SK-N-DZ (cell line): ENCODE measurements around the gene KIAA1210.
A peak's percentile ranks its signal among the peaks of the same experiment; 100 is the strongest.

ENCODE experiments used
- DNase-seq: peaks from one replicate; pipeline ENCODE4 v3.0.0-alpha.2; 2015; ENCODE audit warnings: low spot score

The KIAA1210 gene

GRCh38 chrX:119093991-119094735, 33.4 kb downstream of the KIAA1210 start:
- DNase-seq = no peak

DNA sequence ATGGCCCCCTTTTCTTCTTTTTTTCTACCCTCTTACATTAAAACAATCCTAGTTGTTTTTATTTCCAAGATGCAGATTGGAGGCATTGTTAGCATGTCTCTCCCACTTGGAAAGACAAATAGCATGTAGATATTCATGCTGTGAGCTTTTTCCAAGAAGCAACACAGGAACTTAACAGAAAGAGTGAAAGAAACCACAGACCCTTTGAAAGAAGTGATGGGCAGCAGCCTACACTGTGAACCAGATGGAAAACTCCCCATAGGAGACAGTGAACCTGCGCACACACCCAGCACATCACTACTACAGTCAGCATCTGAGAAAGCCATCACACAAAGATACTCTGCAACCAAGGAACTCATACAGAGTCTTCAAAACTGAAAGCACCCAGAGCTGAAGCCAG, 37.0 kb downstream of the KIAA1210 start:
- DNase-seq = no peak

GRCh38 chrX:119089619-119090018, 38.0 kb downstream of the KIAA1210 start:
- no peak for DNase-seq

GRCh38 chrX:119087121-119087520, 40.5 kb downstream of the KIAA1210 start:
- no peak for DNase-seq

DNA sequence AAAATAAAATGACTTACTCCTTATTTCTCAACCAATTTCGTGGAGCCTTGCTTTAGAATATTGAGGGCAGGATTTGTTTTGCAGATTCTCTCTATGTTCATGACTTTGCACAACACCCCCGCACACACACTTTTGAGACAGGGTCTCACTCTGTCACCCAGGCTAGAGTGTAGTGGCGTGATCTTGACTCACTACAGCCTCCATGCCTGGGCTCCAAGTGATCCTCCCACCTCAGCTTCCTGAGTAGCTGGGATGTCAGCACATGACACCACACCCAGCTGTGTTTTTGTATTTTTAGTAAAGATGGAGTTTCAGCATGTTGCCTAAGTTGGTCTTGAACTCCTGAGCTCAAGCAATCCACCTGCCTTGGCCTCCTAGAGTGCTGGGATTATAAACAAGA, 42.8 kb downstream of the KIAA1210 start:
- DNase-seq = no peak

GRCh38 chrX:119082278-119082677, 45.3 kb downstream of the KIAA1210 start:
- DNase-seq = no peak

GRCh38 chrX:119075270-119076025, 52.2 kb downstream of the KIAA1210 start:
- DNase-seq = no peak

DNA sequence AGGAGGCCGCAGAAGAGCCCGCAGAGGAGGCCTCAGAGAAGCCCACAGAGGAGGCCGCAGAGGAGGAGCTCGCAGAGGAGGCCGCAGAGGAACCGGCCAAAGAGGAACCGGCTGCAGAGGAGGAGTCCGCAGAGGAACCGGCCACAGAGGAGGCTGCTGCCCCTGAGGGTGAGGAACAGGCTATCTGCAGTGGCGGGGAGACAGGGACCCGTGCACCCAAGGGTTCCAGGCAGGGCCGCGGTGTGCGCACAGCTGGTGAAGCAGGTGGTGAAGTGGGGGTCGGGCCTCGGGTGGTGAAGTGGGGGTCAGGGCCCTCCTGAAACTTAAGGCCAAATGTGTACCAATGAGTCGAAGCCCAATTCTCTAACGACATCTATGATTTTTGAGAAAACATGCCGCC, 53.7 kb downstream of the KIAA1210 start:
- DNase-seq = no peak

GRCh38 chrX:119073200-119073905, 54.3 kb downstream of the KIAA1210 start:
- DNase-seq = no peak

DNA sequence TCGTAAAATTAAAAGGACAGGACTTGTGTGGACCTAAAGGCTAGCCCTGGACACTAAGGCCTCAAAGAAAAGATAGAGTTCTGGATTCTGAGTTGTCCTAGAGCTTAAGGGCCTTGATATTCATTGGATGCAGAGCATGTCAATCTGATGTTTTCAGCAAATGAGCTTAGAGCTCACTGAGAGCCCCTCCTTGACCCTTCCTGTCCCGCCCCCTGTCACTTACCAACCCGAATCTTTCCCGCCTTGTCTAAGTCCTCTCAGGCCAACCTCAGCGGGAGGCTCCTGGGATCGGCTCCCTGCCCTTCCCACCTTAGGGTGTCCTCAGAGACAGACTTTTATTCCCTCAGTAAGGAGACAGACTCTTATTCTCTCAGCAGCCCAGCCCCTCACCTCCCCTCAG, 54.9 kb downstream of the KIAA1210 start, which contains the start of gene CT47C1:
TSS of gene CT47C1 (plus strand) at position 250 of the 400 bp plus-strand sequence. CDS start 233 bp downstream, outside the sequence.
- no peak for DNase-seq

GRCh38 chrX:119071381-119071780, 56.2 kb downstream of the KIAA1210 start:
- DNase-seq = no peak

DNA sequence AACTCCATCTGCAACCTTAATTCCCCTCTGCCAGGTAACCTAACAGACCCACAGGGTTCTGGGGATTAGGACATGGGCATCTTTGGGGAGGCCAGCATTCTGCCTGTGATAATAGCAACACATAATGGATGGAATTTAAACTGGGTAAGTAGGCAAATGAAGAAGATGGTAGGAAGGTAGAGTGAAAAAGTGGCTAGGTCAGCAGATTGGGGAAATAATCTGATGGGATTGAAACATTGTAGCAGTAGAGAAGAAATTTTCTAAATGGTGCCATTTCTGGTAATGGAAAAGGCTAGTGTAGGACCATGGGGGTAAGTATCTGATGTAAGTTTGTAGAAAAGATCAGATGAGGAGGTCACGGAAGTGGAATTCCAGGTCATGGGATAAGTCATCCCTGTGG, 57.9 kb downstream of the KIAA1210 start:
- no peak for DNase-seq

DNA sequence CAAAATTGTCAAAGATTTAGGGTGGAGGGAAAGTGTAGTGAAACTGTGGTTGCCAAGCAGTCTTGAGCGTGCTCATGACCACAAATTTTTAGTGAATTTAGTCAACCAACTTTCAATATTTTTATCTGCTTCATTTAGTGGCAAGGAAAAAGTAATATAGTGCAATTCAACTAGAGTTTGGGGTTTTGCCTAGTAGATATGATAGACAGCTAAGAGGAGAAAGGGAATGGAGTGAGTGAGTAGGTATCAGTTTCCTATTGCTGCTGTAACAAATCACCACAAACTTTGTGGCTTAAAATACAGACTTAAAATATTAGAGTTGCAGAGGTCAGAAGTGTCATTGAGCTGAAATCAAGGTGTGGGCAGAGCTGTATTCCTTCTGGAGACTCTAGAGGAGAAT, 58.5 kb downstream of the KIAA1210 start:
- no peak for DNase-seq

DNA sequence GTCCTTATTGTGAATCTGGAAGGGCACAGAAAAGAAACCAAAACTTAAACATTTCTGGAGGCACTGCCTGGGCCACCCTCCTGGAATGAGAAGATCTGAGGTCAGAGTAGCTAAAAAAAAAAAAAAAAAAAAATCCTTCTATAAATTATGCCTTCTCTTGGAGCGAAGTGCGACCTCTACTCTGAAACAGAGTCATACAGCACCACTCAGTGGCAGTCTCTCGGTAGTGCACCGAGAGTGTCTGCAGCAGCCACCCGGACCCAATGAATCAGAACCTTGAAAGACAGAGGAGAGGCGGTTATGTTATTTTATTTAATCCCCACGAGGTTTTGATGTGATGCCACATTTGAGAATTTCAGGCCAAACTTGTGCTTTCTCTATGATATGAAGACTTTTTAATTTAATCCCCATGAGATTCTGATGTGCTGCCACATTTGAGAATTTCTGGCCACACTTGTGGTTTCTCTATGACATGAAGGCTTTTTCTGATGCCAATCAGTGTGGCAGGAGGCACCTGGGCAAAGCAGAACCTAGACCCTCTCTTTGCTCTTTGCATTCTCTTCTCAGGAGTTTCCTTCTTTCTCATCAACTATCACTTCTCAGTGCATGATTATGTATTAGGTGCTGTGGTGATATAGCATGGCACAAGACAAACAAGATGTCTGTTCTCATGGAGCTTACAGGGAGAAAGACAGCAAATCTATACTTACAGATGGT, 60.4 kb downstream of the KIAA1210 start:
- DNase-seq = peak; percentile 0

DNA sequence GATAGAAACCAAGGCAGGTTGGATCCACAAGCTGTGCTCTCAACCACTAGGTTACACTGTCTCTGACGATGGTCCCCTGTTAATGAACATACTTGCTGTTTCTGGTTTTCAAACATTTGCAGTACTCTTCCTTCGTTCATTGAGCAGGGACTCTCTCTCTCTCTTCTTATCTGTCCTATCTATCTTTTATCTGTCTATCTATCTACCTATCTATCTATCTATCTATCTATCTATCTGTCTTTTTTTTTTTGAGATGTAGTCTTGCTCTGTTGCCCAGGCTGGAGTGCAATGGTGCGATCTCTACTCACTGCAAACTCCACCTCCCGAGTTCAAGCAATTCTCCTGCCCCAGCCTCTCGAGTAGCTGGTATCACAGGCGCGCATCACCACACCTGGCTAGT, 64.2 kb downstream of the KIAA1210 start:
- no peak for DNase-seq

DNA sequence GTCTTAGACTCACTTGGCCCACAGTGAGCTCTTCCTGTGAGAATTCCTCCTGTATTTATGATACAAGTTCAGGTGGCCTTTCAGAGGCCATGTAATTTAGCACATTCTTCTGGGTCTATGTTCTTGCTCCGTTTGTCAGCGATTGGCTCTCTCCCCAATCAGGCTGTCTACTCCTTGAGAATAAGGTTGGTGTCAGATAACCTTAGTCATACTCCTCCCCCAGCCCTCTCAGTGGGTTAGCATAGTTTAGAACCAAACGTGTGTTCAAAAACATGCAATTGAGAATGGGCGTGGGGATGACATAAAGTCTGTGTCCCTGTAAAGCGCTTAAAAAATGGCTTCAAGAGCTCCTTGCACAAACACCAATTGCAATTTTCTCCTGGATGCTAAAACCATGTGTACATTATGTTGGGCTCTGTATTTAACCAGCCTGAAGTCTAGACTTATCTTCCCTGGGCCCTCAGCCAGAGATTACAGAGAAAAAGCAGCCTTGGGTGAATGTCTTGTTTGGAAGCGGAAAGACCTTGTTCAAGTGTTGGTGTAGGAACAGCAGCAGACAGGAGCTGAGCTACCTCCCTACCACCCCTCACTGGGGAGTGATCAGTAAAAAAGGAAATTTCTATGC, 64.8 kb downstream of the KIAA1210 start:
- DNase-seq = no peak

DNA sequence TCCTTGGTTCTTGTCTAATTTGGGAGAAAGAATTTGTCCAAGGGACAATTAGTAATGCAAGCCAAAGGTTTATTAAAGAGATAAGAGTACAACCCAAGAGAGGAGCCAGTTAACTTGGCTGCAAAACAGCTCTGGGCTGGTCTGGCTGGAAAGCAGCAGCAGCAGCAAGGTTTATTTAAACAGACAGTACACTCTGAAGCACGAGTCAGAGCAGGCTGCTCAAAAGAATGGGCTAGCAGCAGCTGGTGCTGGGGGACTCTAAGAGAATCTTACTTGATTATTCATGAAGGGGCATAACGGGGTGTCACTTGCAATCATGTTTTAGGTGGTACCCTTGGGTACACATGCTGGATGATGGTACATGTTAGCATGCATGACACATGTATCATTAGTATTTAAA, 71.9 kb downstream of the KIAA1210 start:
- DNase-seq = no peak

- no peak for DNase-seq
Measured at GRCh38 chrX:119045884-119046283, 81.7 kb downstream of the KIAA1210 start.

DNA sequence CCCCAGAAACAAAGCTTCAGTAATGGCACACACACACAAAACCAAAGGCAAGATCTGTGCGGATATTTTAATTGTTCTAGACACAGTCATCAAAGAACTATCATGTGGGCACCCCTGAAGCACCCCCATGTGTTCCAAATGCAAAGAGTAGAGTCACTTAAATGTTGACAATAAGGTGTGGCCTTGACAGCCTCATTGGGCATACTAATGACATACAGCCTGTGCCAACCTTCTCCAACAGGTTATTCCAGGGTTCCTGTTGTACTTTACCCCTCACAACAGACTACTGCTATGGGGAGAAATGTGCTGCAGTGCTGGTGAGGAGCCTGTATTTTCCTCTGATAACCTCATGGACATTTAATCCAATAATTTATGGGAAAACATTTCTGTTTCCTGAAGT, 84.6 kb downstream of the KIAA1210 start:
- no peak for DNase-seq

- DNase-seq = no peak
Measured at GRCh38 chrX:119042040-119042439, 85.6 kb downstream of the KIAA1210 start.

DNA sequence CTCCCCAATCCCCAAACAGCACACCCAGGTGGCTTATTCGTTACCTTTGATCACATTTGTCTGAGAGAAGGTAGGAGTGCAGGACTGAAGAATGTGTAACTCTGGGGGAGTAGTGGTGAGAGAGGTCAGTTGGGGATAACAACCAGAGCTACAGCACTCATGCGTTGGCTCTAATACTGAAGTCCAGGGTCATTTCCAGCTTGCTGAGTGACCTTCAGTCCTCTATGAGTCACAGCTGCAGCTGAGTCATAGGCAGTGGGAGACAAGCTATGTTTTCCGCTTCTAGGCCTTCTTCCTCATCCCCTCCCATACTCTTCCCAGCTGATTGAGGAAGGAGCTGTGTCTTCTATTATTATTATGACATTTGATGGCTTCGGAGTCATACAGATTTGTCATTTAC, 86.4 kb downstream of the KIAA1210 start:
- no peak for DNase-seq
